HG03175 (cell line): ENCODE measurements around the gene MRM2.

Experiments used
- ATAC-seq: cut with Tn5 transposase; IDR thresholded peaks from one replicate; pipeline ENCODE4 v1.9.1; 2021; ENCODE audit warnings: mild to moderate bottlenecking, moderate library complexity; ENCODE audit not compliant: unreplicated experiment

Gene MRM2

GRCh38 chr7:2248984-2249694 lies 7.1 kb upstream of the MRM2 start:
- ATAC-seq: no peak

- no peak for ATAC-seq
Observed at GRCh38 chr7:2247141-2247995, 5.4 kb upstream of the MRM2 start.

GRCh38 chr7:2245883-2246675 lies 4.1 kb upstream of the MRM2 start:
- ATAC-seq: no peak

GRCh38 chr7:2244404-2244995 lies 2.5 kb upstream of the MRM2 start:
- no peak for ATAC-seq

GRCh38 chr7:2243458-2243857 lies 1.5 kb upstream of the MRM2 start:
- ATAC-seq: no peak

- peak; percentile 32 for ATAC-seq
Observed at GRCh38 chr7:2242541-2243429, 780 bp upstream of the MRM2 start.

- no peak for ATAC-seq
Observed at GRCh38 chr7:2239242-2239641, 2.8 kb downstream of the MRM2 start.

GRCh38 chr7:2237109-2237602 lies 4.8 kb downstream of the MRM2 start:
- ATAC-seq: peak; percentile 61

- ATAC-seq: no peak
Observed at GRCh38 chr7:2233926-2234325, 8.1 kb downstream of the MRM2 start.

- ATAC-seq: peak; percentile 75
Observed at GRCh38 chr7:2232766-2233520, 9.1 kb downstream of the MRM2 start, which contains the start of gene MAD1L1. MAD1L1 (minus strand) TSS chr7:2232945; CDS start chr7:2230133, 2,812 bp downstream.

GRCh38 chr7:2231992-2232765 lies 9.8 kb downstream of the MRM2 start:
- ATAC-seq: peak; percentile 33

- ATAC-seq: no peak
Observed at GRCh38 chr7:2230882-2231281, 11.1 kb downstream of the MRM2 start.

- no peak for ATAC-seq
Observed at GRCh38 chr7:2230226-2230625, 11.8 kb downstream of the MRM2 start.

GRCh38 chr7:2229467-2229866 lies 12.5 kb downstream of the MRM2 start:
- ATAC-seq: no peak

GRCh38 chr7:2228921-2229320 lies 13.1 kb downstream of the MRM2 start:
- ATAC-seq: no peak

GRCh38 chr7:2227699-2228098 lies 14.3 kb downstream of the MRM2 start:
- ATAC-seq: no peak

- no peak for ATAC-seq
Observed at GRCh38 chr7:2225830-2226229, 16.2 kb downstream of the MRM2 start.

GRCh38 chr7:2225336-2225735 lies 16.7 kb downstream of the MRM2 start:
- ATAC-seq: no peak
